HCT116 (cell line): ENCODE results near the gene KCNJ8. TPM values are rescaled to one million over a fixed set of nuclear protein-coding genes. Genes with fewer than 3 reads are reported as not detected.

Experiments used
- ATAC-seq: fragments of 200-7000 bp; cut with Tn5 transposase; 2 replicates; pipeline ENCODE4 v1.9.1; 2020; ENCODE audit warnings: mild to moderate bottlenecking, moderate library complexity
- BruUV-seq: library from RNA; stranded (reverse); fragments of 400-500 nt; replicated peaks from 2 replicates; lab custom pipeline; 2021; lab: Mats Ljungman, UMichigan
- CTCF ChIA-PET: fragments of 300-600 bp; sonication (Branson Sonifier 250); formaldehyde crosslinking; loops from one replicate; lab custom pipeline; 2021; ENCODE audit warnings: antibody characterized with exemption; lab: Charles Lee
- POLR2A ChIA-PET: fragments of 300-600, 350-600 bp; sonication (Branson Sonifier 250); formaldehyde crosslinking; loops from one replicate; lab custom pipeline; 2021; ENCODE audit warnings: antibody characterized with exemption; lab: Charles Lee
- RAD21 ChIA-PET, 2 experiments: fragments of 300-600 bp; sonication (Branson Sonifier 250); formaldehyde crosslinking; loops; one replicate each; lab custom pipeline; 2023; ENCODE audit warnings: low total read pairs in 2 of 2; ENCODE audit not compliant: uncharacterized antibody in 2 of 2, unreplicated experiment in 2 of 2, low non-redundant PET in 1 of 2; lab: Charles Lee
- DNase-seq: peaks from one replicate; pipeline ENCODE4 v3.0.0-alpha.2; 2010; ENCODE audit warnings: low read depth, low spot score
- H2AFZ ChIP-seq: fragments of 200-600 bp; shearing (Covaris generic), sonication (generic); 2 replicates; pipeline ENCODE4 v1.6.1; 2017; ENCODE audit warnings: low read depth, mixed run types, mixed read lengths, antibody characterized with exemption, low read length; ENCODE audit not compliant: poor library complexity, severe bottlenecking
- H3K27ac ChIP-seq: 2 replicates; pipeline ENCODE4 v1.5.1; 2012; ENCODE audit warnings: low read depth, low read length
- H3K27me3 ChIP-seq: fragments of 200-600 bp; sonication (generic); 2 replicates; pipeline ENCODE4 v1.6.1; 2016; ENCODE audit warnings: mixed run types, low read length, mixed read lengths; ENCODE audit not compliant: insufficient read depth
- H3K36me3 ChIP-seq, 2 experiments: fragments of 200-500 bp in 1 of 2; fragments of 200-600 bp in 1 of 2; sonication (Bioruptor generic) in 1 of 2; sonication (generic) in 1 of 2; 2 replicates each; pipeline versions ENCODE4 v1.5.1 to v1.6.1; 2014 to 2016; ENCODE audit warnings: low read length in 2 of 2, inconsistent platforms in 1 of 2, mixed read lengths in 1 of 2, mixed run types in 1 of 2; ENCODE audit not compliant: insufficient read depth in 2 of 2, control insufficient read depth in 1 of 2
- H3K4me1 ChIP-seq, 2 experiments: fragments of 200-600 bp in 1 of 2; sonication (generic) in 1 of 2; 2 replicates each; pipeline versions ENCODE4 v1.5.1 to v1.6.1; 2012 to 2017; ENCODE audit warnings: low read length in 2 of 2, inconsistent platforms in 1 of 2, mild to moderate bottlenecking in 1 of 2, mixed read lengths in 1 of 2, mixed run types in 1 of 2, moderate library complexity in 1 of 2; ENCODE audit not compliant: insufficient read depth in 2 of 2, control insufficient read depth in 1 of 2
- H3K4me2 ChIP-seq: fragments of 200-600 bp; sonication (generic); 2 replicates; pipeline ENCODE4 v1.6.1; 2017; ENCODE audit warnings: mixed run types, low read length, mixed read lengths
- H3K4me3 ChIP-seq, 2 experiments: fragments of 200-600 bp in 1 of 2; sonication (generic) in 1 of 2; replicated peaks in 1 of 2; 2 replicates each; pipeline ENCODE4 v1.5.1; 2011 to 2016; ENCODE audit warnings: low read length in 2 of 2, control low read depth in 1 of 2, low read depth in 1 of 2, mild to moderate bottlenecking in 1 of 2, mixed read lengths in 1 of 2, mixed run types in 1 of 2
- H3K79me2 ChIP-seq: fragments of 200-600 bp; sonication (generic); 2 replicates; pipeline ENCODE4 v1.6.1; 2017; ENCODE audit warnings: mild to moderate bottlenecking, mixed run types, low read length, moderate library complexity, mixed read lengths; ENCODE audit not compliant: insufficient read depth
- H3K9ac ChIP-seq: fragments of 200-600 bp; sonication (generic); 2 replicates; pipeline ENCODE4 v1.6.1; 2016; ENCODE audit warnings: low read length, mixed read lengths
- H3K9me2 ChIP-seq: fragments of 200-600 bp; sonication (generic), shearing (Covaris generic); 2 replicates; pipeline ENCODE4 v1.6.1; 2017; ENCODE audit warnings: mixed run types, mild to moderate bottlenecking, moderate library complexity; ENCODE audit not compliant: insufficient read depth
- H3K9me3 ChIP-seq, 2 experiments: fragments of 200-500 bp in 1 of 2; fragments of 200-600 bp in 1 of 2; sonication (Bioruptor generic) in 1 of 2; sonication (generic) in 1 of 2; 2 replicates each; pipeline ENCODE4 v1.6.1; 2014 to 2017; ENCODE audit warnings: low read length in 2 of 2, mixed read lengths in 2 of 2, inconsistent platforms in 1 of 2, low read depth in 1 of 2, mild to moderate bottlenecking in 1 of 2, mixed run types in 1 of 2, moderate library complexity in 1 of 2; ENCODE audit not compliant: control insufficient read depth in 1 of 2, insufficient read depth in 1 of 2
- H4K20me1 ChIP-seq: fragments of 200-600 bp; sonication (generic), shearing (Covaris generic); 2 replicates; pipeline ENCODE4 v1.6.1; 2017; ENCODE audit warnings: mixed run types, mild to moderate bottlenecking, moderate library complexity; ENCODE audit not compliant: insufficient read depth
- CEBPB ChIP-seq: IDR thresholded peaks from 2 replicates; pipeline ENCODE4 v1.6.1; 2012; ENCODE audit warnings: low read depth
- EGR1 ChIP-seq: IDR thresholded peaks from 2 replicates; pipeline ENCODE4 v1.6.1; 2012; ENCODE audit warnings: low read depth
- FOSL1 ChIP-seq: IDR thresholded peaks from 2 replicates; pipeline ENCODE4 v1.6.1; 2012; ENCODE audit warnings: low read depth
- JUND ChIP-seq: IDR thresholded peaks from 2 replicates; pipeline ENCODE4 v1.6.1; 2012
- POLR2AphosphoS5 ChIP-seq: IDR thresholded peaks from 2 replicates; pipeline ENCODE4 v1.6.1; 2011; ENCODE audit warnings: mild to moderate bottlenecking, low read depth, low read length, moderate library complexity
- SIN3A ChIP-seq: IDR thresholded peaks from 2 replicates; pipeline ENCODE4 v1.6.1; 2012; ENCODE audit warnings: low read depth
- SP1 ChIP-seq: IDR thresholded peaks from 2 replicates; pipeline ENCODE4 v1.6.1; 2012; ENCODE audit warnings: low read depth
- SRF ChIP-seq: IDR thresholded peaks from 2 replicates; pipeline ENCODE4 v1.6.1; 2012; ENCODE audit warnings: low read depth
- TCF7L2 ChIP-seq: IDR thresholded peaks from 2 replicates; pipeline ENCODE4 v1.7.0; 2011; ENCODE audit warnings: borderline replicate concordance, inconsistent platforms; ENCODE audit not compliant: insufficient read depth, insufficient read length; ENCODE audit errors: extremely low read depth
- YY1 ChIP-seq: IDR thresholded peaks from 2 replicates; pipeline ENCODE4 v1.6.1; 2011; ENCODE audit warnings: low read length, low read depth, moderate library complexity, mild to moderate bottlenecking; ENCODE audit not compliant: insufficient replicate concordance; ENCODE audit errors: extremely low read depth
- ZFX ChIP-seq: fragments of 450-650 bp; IDR thresholded peaks from 2 replicates; pipeline ENCODE4 v1.6.1; 2017
- intact Hi-C: fragments of 100-400 bp; cut with micrococcal nuclease; formaldehyde crosslinking; loops from 2 replicates; pipeline ENCODE4 v1.10.0; 2022
- total RNA-seq: library from RNA; stranded (reverse); gene quantifications from one replicate; pipeline ENCODE4 v1.2.1, GENCODE V29; 2021; ENCODE audit not compliant: unreplicated experiment
- TF ChIP-seq, protein P1 (sequence below): IDR thresholded peaks from 2 replicates; pipeline ENCODE4 v1.6.1; 2012; ENCODE audit warnings: low read depth
- TF ChIP-seq, protein P2 (sequence below): IDR thresholded peaks from 2 replicates; pipeline ENCODE4 v1.6.1; 2012

Gene KCNJ8
- total RNA-seq, 1 experiment from 2014 or later = 0.17 TPM

DNA sequence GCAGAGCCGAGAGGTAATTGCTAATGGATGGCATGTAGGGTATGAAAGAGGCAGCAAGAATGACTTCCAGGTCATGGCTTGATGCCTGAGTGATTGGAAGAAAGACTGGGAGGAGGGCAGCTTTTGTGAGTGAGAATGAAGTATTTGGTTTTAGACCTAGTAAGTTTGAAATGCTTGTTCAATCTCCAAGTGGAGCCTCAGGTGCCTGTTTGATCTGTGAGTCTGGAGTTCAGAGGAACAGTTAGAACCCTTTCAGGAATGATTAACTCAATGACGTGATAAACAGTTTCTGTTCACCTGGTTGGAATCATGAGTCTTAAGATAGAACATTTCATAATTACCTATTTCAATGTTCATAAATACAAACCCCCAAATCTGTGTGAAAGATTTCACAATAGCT lies 10.4 kb downstream of the KCNJ8 start (continued):
- TF ChIP-seq, protein P1, sequence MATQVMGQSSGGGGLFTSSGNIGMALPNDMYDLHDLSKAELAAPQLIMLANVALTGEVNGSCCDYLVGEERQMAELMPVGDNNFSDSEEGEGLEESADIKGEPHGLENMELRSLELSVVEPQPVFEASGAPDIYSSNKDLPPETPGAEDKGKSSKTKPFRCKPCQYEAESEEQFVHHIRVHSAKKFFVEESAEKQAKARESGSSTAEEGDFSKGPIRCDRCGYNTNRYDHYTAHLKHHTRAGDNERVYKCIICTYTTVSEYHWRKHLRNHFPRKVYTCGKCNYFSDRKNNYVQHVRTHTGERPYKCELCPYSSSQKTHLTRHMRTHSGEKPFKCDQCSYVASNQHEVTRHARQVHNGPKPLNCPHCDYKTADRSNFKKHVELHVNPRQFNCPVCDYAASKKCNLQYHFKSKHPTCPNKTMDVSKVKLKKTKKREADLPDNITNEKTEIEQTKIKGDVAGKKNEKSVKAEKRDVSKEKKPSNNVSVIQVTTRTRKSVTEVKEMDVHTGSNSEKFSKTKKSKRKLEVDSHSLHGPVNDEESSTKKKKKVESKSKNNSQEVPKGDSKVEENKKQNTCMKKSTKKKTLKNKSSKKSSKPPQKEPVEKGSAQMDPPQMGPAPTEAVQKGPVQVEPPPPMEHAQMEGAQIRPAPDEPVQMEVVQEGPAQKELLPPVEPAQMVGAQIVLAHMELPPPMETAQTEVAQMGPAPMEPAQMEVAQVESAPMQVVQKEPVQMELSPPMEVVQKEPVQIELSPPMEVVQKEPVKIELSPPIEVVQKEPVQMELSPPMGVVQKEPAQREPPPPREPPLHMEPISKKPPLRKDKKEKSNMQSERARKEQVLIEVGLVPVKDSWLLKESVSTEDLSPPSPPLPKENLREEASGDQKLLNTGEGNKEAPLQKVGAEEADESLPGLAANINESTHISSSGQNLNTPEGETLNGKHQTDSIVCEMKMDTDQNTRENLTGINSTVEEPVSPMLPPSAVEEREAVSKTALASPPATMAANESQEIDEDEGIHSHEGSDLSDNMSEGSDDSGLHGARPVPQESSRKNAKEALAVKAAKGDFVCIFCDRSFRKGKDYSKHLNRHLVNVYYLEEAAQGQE = no peak

DNA sequence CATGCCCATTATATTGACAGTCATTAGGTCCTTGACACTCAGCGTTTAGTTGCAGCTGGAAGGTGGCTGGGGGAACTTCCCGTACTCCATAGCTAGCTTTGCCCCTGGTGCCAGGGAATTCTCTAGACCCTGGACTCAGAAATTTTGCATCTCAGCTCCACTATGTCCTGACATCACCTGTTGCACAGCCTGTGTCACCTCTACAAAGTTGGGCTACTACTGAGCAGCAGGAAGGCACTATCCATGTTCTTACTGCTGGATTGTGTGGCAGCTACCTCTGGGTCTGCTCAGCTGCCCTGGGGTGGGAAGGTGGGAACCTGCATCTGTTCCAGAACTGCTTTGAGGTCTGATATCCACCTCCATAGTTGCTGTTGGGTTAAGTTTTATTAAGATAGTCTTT lies 11.0 kb downstream of the KCNJ8 start:
- TF ChIP-seq, protein P2, sequence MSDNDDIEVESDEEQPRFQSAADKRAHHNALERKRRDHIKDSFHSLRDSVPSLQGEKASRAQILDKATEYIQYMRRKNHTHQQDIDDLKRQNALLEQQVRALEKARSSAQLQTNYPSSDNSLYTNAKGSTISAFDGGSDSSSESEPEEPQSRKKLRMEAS = no peak
- no peak for TF ChIP-seq POLR2AphosphoS5
- no peaks in the 10 kb centered on the region for H3K4me1 ChIP-seq
- ChIA-PET POLR2A (no interaction called here), RAD21 (no interaction called here), CTCF (no interaction called here)
- H3K27me3 ChIP-seq = peaks cover 3% of the 10 kb centered on the region; the same call in 1 of the 2 replicates
- H3K4me3 ChIP-seq = no peak overlapping the region
- intact Hi-C loops = no loop called here
- BruUV-seq = no TSS peak
- no peak overlapping the region for H3K27ac ChIP-seq
- H3K36me3 ChIP-seq = no peaks in the 10 kb centered on the region
- ATAC-seq (no peak), DNase-seq (no peak)
- H2AFZ ChIP-seq = no peak overlapping the region
- no peak overlapping the region for H3K9ac ChIP-seq
- H3K9me3 ChIP-seq = no peaks in the 10 kb centered on the region
- no peaks in the 10 kb centered on the region for H3K79me2 ChIP-seq
- no peak overlapping the region for H3K4me2 ChIP-seq
- no peaks in the 10 kb centered on the region for H3K9me2 ChIP-seq
- no peaks in the 10 kb centered on the region for H4K20me1 ChIP-seq

DNA sequence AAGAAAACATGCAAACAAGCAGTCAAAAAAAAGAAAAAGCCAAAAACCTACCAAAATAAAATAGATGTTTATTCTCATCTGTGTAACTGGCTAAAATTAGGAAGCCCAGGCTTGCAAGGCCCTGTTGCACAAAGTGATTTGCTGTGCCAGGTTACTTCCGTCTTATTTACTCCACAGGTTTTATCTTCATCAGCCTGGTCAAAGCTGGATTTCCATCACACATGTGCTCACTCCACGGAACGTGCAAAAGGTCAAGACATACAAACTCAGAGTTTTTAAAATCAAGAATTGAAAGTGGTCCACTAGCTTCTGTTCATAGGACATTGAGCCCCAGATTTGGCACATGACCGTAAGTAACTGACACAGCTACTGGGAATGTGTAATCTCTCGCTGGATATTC lies 14.8 kb downstream of the KCNJ8 start:
- RAD21 ChIA-PET = no interaction called here
- Histone ChIP-seq H3K4me2 (no peak overlapping the region), H3K4me1 (no peaks in the 10 kb centered on the region), H3K9me3 (no peaks in the 10 kb centered on the region), H4K20me1 (no peaks in the 10 kb centered on the region), H2AFZ (no peak overlapping the region), H3K27me3 (peaks cover 3% of the 10 kb centered on the region; the same call in 1 of the 2 replicates), H3K9me2 (no peaks in the 10 kb centered on the region), H3K36me3 (no peaks in the 10 kb centered on the region), H3K27ac (no peak overlapping the region)
- POLR2A ChIA-PET = no interaction called here
- CTCF ChIA-PET = no interaction called here
- TF ChIP-seq EGR1 (no peak), SP1 (no peak), SRF (no peak), JUND (no peak), TCF7L2 (no peak), CEBPB (no peak), FOSL1 (no peak), YY1 (no peak), ZFX (no peak), SIN3A (no peak)
- TF ChIP-seq, all 23 proteins: peak for 0
- Histone ChIP-seq H3K9ac (no peak overlapping the region), H3K79me2 (no peaks in the 10 kb centered on the region), H3K4me3 (no peak overlapping the region)
- intact Hi-C loops = no loop called here
- ATAC-seq = no peak
- DNase-seq = no peak
- BruUV-seq = no TSS peak
